ENCODE data around the gene EPB41L5. TPM values are rescaled to one million over a fixed set of nuclear protein-coding genes. Genes with fewer than 3 reads are reported as not detected.
"Not testable (repeated sequence)": the region's sequence is repeated elsewhere in the genome, so short reads cannot be mapped to it uniquely, and the experiment has no call there.

Gene EPB41L5
- polyA plus RNA-seq, 2 donors, result 4.1 to 8.9 TPM

DNA sequence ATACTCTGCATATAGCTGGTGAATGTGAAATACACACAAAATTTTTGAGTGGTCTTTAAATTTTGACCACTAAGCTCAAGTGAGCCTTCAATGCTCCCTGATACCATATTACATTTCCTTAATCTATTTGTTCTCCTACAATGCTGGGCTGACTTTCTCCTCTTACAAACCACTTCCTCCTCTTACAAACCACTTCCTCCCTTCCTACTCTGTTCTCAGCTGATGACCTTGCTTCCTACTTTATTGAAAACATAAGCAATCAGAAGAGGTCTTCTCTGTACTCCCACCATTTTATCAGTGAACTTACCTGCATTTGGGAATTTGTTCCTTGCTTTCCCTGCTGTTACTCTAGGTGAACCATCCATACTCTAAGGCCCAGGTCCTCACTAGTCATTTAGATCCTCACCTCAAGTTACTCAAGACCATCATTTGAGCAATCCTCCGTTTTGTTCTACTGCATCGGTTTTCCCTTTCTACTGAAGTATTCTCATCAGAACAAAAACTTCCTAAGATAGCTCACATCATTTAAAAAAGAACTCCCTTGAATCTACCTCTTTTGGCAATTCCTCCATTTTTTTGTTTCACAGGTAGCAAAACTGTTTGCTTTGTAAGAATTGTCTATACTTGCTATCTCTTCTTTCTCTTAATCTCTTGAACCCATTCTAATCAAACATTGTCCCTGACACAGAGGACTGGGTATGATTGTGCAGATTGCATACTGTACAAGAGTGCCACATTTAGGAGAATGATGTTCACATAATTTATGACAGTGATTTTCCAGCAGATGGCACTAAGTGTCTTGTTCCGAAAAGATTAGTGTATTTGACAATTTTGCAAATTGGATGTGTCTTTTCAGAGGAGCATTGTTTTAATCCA, 96.5 kb downstream of the EPB41L5 start:
- WGBS, 2 donors, result 59 to 76% methylated on average over 3 of the region's 3 CpGs
- Histone ChIP-seq H3K4me3 (ENCODE audit: low read depth in 1 of 2, low read length in 2 of 2) (no peak overlapping the region), H3K9me3 (ENCODE audit: control insufficient read depth in 2 of 2, insufficient read depth in 1 of 2, low read depth in 1 of 2, low read length in 1 of 2) (no peaks in the 10 kb centered on the region), H3K27ac (ENCODE audit: low read depth in 2 of 2, low read length in 1 of 2) (no peak overlapping the region), H3K36me3 (ENCODE audit: control insufficient read depth in 2 of 2, insufficient read depth in 2 of 2, low read length in 1 of 2) (no peaks in the 10 kb centered on the region), H3K27me3 (ENCODE audit: control insufficient read depth in 1 of 2, insufficient read depth in 2 of 2, low read length in 2 of 2) (no peaks in the 10 kb centered on the region), H3K4me1 (ENCODE audit: control insufficient read depth in 2 of 2, insufficient read depth in 2 of 2, low read length in 1 of 2) (no peaks in the 10 kb centered on the region)

DNA sequence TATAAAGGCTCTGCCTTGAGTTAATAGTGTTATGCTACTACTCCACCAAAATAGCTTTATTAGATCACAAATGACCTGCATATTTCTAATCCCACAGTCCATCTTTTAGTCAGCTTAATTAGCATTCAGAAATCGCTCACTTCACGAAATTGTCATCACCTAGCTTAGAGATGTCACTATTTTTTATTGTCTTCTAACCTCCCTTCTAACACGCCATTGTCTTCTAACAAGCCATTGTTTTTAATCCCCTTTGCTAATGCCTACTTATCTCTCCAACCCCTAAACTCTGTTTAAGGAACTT, 97.1 kb downstream of the EPB41L5 start:
- H3K4me3 ChIP-seq (ENCODE audit: low read depth in 1 of 2, low read length in 2 of 2), result no peak overlapping the region
- no peaks in the 10 kb centered on the region for H3K36me3 ChIP-seq (ENCODE audit: control insufficient read depth in 2 of 2, insufficient read depth in 2 of 2, low read length in 1 of 2)
- H3K4me1 ChIP-seq (ENCODE audit: control insufficient read depth in 2 of 2, insufficient read depth in 2 of 2, low read length in 1 of 2), result no peaks in the 10 kb centered on the region
- no peaks in the 10 kb centered on the region for H3K9me3 ChIP-seq (ENCODE audit: control insufficient read depth in 2 of 2, insufficient read depth in 1 of 2, low read depth in 1 of 2, low read length in 1 of 2)
- no peak overlapping the region for H3K27ac ChIP-seq (ENCODE audit: low read depth in 2 of 2, low read length in 1 of 2)
- 82 to 93% methylated on average over 3 of the region's 3 CpGs for WGBS, 2 donors
- H3K27me3 ChIP-seq (ENCODE audit: control insufficient read depth in 1 of 2, insufficient read depth in 2 of 2, low read length in 2 of 2), result no peaks in the 10 kb centered on the region

DNA sequence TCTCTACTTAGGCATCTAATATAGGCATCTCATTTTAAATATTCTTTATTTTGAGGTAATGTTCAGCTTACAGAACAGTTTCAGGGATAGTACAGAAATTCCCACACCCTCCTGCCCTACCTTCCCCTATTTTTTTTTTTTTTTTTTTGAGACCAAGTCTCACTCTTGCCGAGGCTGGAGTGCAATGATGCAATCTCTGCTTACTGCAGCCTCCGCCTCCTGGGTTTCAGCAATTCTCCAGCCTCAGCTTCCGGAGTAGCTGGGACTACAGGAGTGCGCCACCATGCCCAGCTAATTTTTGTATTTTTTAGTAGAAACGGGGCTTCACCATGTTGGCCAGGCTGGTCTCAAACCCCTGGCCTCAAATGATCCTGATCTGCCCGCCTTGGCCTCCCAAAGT, 97.6 kb downstream of the EPB41L5 start:
- 85 to 87% methylated on average over 6 of the region's 6 CpGs for WGBS, 2 donors

DNA sequence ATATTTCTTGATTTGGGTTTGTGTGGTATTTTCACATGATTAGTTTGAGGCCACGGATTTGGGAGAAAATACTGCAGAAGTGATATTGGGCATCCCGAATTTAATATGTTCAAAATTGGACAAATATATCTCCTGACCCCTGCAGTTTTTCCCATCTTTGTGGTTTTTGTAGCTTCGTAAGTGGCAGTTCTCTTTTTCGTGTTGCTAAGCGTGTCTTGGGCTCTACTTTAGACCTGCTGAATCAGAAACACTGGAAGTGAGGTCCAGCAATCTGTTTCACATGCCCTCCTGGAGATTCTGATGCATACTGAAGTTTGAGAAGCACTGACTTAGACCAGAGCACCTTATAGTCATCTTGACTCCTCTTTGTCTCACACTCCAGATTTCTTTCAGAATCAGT, 98.3 kb downstream of the EPB41L5 start:
- 90 to 93% methylated on average over 5 of the region's 5 CpGs for WGBS, 2 donors
- Histone ChIP-seq H3K36me3 (ENCODE audit: control insufficient read depth in 2 of 2, insufficient read depth in 2 of 2, low read length in 1 of 2) (no peaks in the 10 kb centered on the region), H3K27ac (ENCODE audit: low read depth in 2 of 2, low read length in 1 of 2) (no peak overlapping the region), H3K27me3 (ENCODE audit: control insufficient read depth in 1 of 2, insufficient read depth in 2 of 2, low read length in 2 of 2) (no peaks in the 10 kb centered on the region), H3K4me1 (ENCODE audit: control insufficient read depth in 2 of 2, insufficient read depth in 2 of 2, low read length in 1 of 2) (no peaks in the 10 kb centered on the region), H3K9me3 (ENCODE audit: control insufficient read depth in 2 of 2, insufficient read depth in 1 of 2, low read depth in 1 of 2, low read length in 1 of 2) (no peaks in the 10 kb centered on the region), H3K4me3 (ENCODE audit: low read depth in 1 of 2, low read length in 2 of 2) (no peak overlapping the region)

More for the DNA sequence above, 97.6 kb downstream of the EPB41L5 start:
- Histone ChIP-seq H3K4me3 (ENCODE audit: low read depth in 1 of 2, low read length in 2 of 2) (no peak overlapping the region), H3K4me1 (ENCODE audit: control insufficient read depth in 2 of 2, insufficient read depth in 2 of 2, low read length in 1 of 2) (no peaks in the 10 kb centered on the region), H3K27ac (ENCODE audit: low read depth in 2 of 2, low read length in 1 of 2) (no peak overlapping the region), H3K27me3 (ENCODE audit: control insufficient read depth in 1 of 2, insufficient read depth in 2 of 2, low read length in 2 of 2) (no peaks in the 10 kb centered on the region), H3K9me3 (ENCODE audit: control insufficient read depth in 2 of 2, insufficient read depth in 1 of 2, low read depth in 1 of 2, low read length in 1 of 2) (no peaks in the 10 kb centered on the region), H3K36me3 (ENCODE audit: control insufficient read depth in 2 of 2, insufficient read depth in 2 of 2, low read length in 1 of 2) (no peaks in the 10 kb centered on the region)

DNA sequence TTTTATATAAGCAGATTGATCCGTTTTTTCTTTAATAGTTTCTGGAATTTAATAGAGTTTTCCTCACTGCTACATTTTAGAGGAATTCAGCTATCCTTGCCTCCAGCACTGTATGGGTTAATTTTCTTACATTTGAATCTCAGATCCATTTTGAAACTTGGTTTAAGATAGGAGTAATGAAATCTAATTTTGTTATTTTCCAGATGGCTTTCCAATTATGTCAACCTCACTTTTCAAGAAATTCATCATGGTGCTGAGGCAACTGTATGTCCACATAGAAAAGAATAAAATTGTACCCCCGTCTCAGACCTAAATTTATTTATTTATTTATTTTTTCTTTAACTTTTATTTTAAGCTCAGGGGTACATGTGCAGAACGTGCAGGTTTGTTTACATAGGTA, 105.1 kb downstream of the EPB41L5 start:
- 84 to 91% methylated on average over 3 of the region's 3 CpGs for WGBS, 2 donors
- H3K27me3 ChIP-seq (ENCODE audit: control insufficient read depth in 1 of 2, insufficient read depth in 2 of 2, low read length in 2 of 2), result no peaks in the 10 kb centered on the region
- no peak overlapping the region for H3K4me3 ChIP-seq (ENCODE audit: low read depth in 1 of 2, low read length in 2 of 2)

DNA sequence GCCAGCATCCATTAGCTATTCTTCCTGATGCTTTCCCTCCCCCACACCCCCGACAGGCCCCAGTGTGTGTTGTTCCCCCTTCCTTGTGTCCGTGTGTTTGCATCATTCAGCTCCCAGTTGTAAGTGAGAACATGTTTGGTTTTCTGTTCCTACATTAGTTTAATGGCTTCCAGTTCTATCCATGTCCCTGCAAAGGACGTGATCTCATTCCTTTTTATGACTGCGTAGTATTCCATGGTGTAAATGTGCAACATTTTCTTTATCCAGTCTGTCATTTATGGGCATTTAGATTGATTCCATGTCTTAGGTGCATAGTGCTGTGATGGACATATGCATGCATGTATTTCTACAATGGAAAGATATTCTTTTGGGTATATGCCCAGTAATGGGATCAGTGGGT, 105.6 kb downstream of the EPB41L5 start:
- no peak overlapping the region for H3K27ac ChIP-seq (ENCODE audit: low read depth in 2 of 2, low read length in 1 of 2)
- H3K4me3 ChIP-seq (ENCODE audit: low read depth in 1 of 2, low read length in 2 of 2), result no peak overlapping the region
- WGBS, 2 donors, result 94 to 98% methylated on average over 4 of the region's 4 CpGs
- H3K9me3 ChIP-seq (ENCODE audit: control insufficient read depth in 2 of 2, insufficient read depth in 1 of 2, low read depth in 1 of 2, low read length in 1 of 2), result no peaks in the 10 kb centered on the region
- no peaks in the 10 kb centered on the region for H3K4me1 ChIP-seq (ENCODE audit: control insufficient read depth in 2 of 2, insufficient read depth in 2 of 2, low read length in 1 of 2)
- no peaks in the 10 kb centered on the region for H3K27me3 ChIP-seq (ENCODE audit: control insufficient read depth in 1 of 2, insufficient read depth in 2 of 2, low read length in 2 of 2)
- no peaks in the 10 kb centered on the region for H3K36me3 ChIP-seq (ENCODE audit: control insufficient read depth in 2 of 2, insufficient read depth in 2 of 2, low read length in 1 of 2)

More for the DNA sequence above, 105.1 kb downstream of the EPB41L5 start:
- H3K36me3 ChIP-seq (ENCODE audit: control insufficient read depth in 2 of 2, insufficient read depth in 2 of 2, low read length in 1 of 2), result no peaks in the 10 kb centered on the region
- no peaks in the 10 kb centered on the region for H3K9me3 ChIP-seq (ENCODE audit: control insufficient read depth in 2 of 2, insufficient read depth in 1 of 2, low read depth in 1 of 2, low read length in 1 of 2)
- H3K4me1 ChIP-seq (ENCODE audit: control insufficient read depth in 2 of 2, insufficient read depth in 2 of 2, low read length in 1 of 2), result no peaks in the 10 kb centered on the region
- H3K27ac ChIP-seq (ENCODE audit: low read depth in 2 of 2, low read length in 1 of 2), result no peak overlapping the region

DNA sequence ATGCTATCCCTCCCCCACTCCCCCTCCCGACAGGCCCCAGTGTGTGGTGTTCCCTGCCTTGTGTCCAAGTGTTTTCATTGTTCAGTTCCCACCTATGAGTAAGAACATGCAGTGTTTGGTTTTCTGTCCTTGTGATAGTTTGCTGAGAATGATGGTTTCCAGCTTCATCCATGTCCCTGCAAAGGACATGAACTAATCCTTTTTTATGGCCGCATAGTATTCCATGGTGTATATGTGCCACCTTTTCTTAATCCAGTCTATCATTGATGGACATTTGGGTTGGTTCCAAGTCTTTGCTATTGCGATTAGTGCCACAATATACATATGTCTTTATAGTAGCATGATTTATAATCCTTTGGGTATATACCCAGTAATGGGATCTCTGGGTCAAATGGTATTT, 108.5 kb downstream of the EPB41L5 start:
- H3K27ac ChIP-seq (ENCODE audit: low read depth in 2 of 2, low read length in 1 of 2); H3K9me3 ChIP-seq (ENCODE audit: control insufficient read depth in 2 of 2, insufficient read depth in 1 of 2, low read depth in 1 of 2, low read length in 1 of 2): not testable (repeated sequence)
- WGBS, 2 donors, result 97 to 98% methylated on average over 3 of the region's 3 CpGs

DNA sequence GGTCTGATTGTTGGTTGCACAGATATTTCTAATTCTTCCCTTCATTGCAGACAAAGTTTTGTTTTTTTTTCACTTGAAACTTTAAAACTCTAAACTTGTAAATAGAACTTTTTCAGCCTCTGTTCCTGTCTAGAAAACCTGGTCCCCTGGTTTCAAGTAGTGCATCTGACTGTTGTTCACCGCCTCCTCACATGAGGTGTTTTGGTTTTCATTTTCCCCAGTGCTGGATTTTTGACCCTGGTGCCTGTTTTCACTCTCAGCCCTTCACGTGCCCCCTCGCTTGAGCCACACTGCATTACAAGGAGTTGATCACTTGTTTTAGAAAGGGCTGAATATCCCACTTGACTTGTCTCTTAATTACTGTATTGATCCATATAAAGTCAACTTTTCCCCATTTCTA, 110.2 kb downstream of the EPB41L5 start:
- H3K27ac ChIP-seq (ENCODE audit: low read depth in 2 of 2, low read length in 1 of 2), result no peak overlapping the region
- no peak overlapping the region for H3K4me3 ChIP-seq (ENCODE audit: low read depth in 1 of 2, low read length in 2 of 2)
- no peaks in the 10 kb centered on the region for H3K4me1 ChIP-seq (ENCODE audit: control insufficient read depth in 2 of 2, insufficient read depth in 2 of 2, low read length in 1 of 2)
- WGBS, 2 donors, result 94 to 95% methylated on average over 3 of the region's 3 CpGs
- H3K36me3 ChIP-seq (ENCODE audit: control insufficient read depth in 2 of 2, insufficient read depth in 2 of 2, low read length in 1 of 2), result no peaks in the 10 kb centered on the region
- H3K27me3 ChIP-seq (ENCODE audit: control insufficient read depth in 1 of 2, insufficient read depth in 2 of 2, low read length in 2 of 2), result no peaks in the 10 kb centered on the region
- H3K9me3 ChIP-seq (ENCODE audit: control insufficient read depth in 2 of 2, insufficient read depth in 1 of 2, low read depth in 1 of 2, low read length in 1 of 2), result no peaks in the 10 kb centered on the region

More for the DNA sequence above, 108.5 kb downstream of the EPB41L5 start:
- not testable (repeated sequence) for H3K36me3 ChIP-seq (ENCODE audit: control insufficient read depth in 2 of 2, insufficient read depth in 2 of 2, low read length in 1 of 2); H3K4me3 ChIP-seq (ENCODE audit: low read depth in 1 of 2, low read length in 2 of 2); H3K4me1 ChIP-seq (ENCODE audit: control insufficient read depth in 2 of 2, insufficient read depth in 2 of 2, low read length in 1 of 2); H3K27me3 ChIP-seq (ENCODE audit: control insufficient read depth in 1 of 2, insufficient read depth in 2 of 2, low read length in 2 of 2)

DNA sequence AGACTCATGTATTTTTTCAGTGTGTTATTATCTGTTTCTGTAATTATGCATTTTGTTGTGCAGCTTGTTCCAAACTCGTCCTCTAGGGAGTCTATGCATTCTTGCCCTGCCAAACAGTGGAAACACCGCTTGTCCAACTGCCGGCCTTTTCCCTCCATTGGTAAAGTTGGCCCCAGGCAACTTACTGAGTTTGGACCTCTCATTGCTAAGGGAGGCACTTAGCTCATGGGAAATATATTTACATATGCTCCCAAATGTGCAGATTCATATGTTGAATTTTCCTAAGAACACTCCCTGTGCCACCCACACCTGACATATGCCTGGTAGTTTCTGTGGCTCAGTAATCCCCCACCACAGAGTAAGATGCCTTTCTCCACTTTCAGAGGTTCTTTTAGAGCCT, 112.3 kb downstream of the EPB41L5 start:
- Histone ChIP-seq H3K9me3 (ENCODE audit: control insufficient read depth in 2 of 2, insufficient read depth in 1 of 2, low read depth in 1 of 2, low read length in 1 of 2) (no peaks in the 10 kb centered on the region), H3K27me3 (ENCODE audit: control insufficient read depth in 1 of 2, insufficient read depth in 2 of 2, low read length in 2 of 2) (no peaks in the 10 kb centered on the region), H3K4me3 (ENCODE audit: low read depth in 1 of 2, low read length in 2 of 2) (no peak overlapping the region), H3K27ac (ENCODE audit: low read depth in 2 of 2, low read length in 1 of 2) (no peak overlapping the region), H3K4me1 (ENCODE audit: control insufficient read depth in 2 of 2, insufficient read depth in 2 of 2, low read length in 1 of 2) (no peaks in the 10 kb centered on the region), H3K36me3 (ENCODE audit: control insufficient read depth in 2 of 2, insufficient read depth in 2 of 2, low read length in 1 of 2) (no peaks in the 10 kb centered on the region)
- WGBS, 2 donors, result 85 to 87% methylated on average over 3 of the region's 3 CpGs

DNA sequence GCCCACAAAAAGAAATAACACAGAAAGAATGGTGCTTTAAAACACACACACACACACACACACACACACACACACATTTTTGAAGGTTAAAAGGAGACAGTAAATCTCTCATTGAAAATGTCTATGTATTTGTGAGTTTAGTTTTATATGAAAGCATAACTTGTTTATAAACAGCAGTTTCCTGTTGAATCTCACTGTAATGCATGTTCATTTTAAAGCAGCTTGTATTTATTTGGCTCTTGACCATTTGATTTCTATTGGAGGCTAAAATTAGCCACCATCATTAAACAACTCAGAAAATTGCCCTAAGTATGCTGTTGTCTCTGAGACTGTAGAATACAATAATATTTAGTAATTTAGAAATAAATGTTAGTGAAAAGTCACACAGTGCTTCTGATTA, 115.3 kb downstream of the EPB41L5 start:
- no peaks in the 10 kb centered on the region for H3K4me1 ChIP-seq (ENCODE audit: control insufficient read depth in 2 of 2, insufficient read depth in 2 of 2, low read length in 1 of 2)

More for the DNA sequence above, 115.3 kb downstream of the EPB41L5 start:
- Histone ChIP-seq H3K9me3 (ENCODE audit: control insufficient read depth in 2 of 2, insufficient read depth in 1 of 2, low read depth in 1 of 2, low read length in 1 of 2) (no peaks in the 10 kb centered on the region), H3K36me3 (ENCODE audit: control insufficient read depth in 2 of 2, insufficient read depth in 2 of 2, low read length in 1 of 2) (no peaks in the 10 kb centered on the region), H3K27ac (ENCODE audit: low read depth in 2 of 2, low read length in 1 of 2) (no peak overlapping the region), H3K27me3 (ENCODE audit: control insufficient read depth in 1 of 2, insufficient read depth in 2 of 2, low read length in 2 of 2) (no peaks in the 10 kb centered on the region), H3K4me3 (ENCODE audit: low read depth in 1 of 2, low read length in 2 of 2) (no peak overlapping the region)

Measured in esophagus (tissue), 2 donors.